Chondrocyte (in vitro differentiated cells): ENCODE results near the gene IL17C. TPM values are rescaled to one million over a fixed set of nuclear protein-coding genes. Genes with fewer than 3 reads are reported as not detected.

Source experiments
- DNase-seq: peaks from one replicate; pipeline ENCODE4 v3.0.0; 2021; ENCODE audit warnings: mixed read lengths, low spot score
- H3K27ac Mint-ChIP-seq: one replicate; pipeline ENCODE4 v1.8.0; 2021; ENCODE audit warnings: mild to moderate bottlenecking, moderate library complexity, mixed read lengths; ENCODE audit not compliant: unreplicated experiment
- H3K27me3 Mint-ChIP-seq: 2 replicates; pipeline ENCODE4 v1.8.0; 2021; ENCODE audit warnings: low read depth, mixed read lengths
- H3K36me3 Mint-ChIP-seq: 2 replicates; pipeline ENCODE4 v1.8.0; 2021; ENCODE audit warnings: low read depth, mixed read lengths
- H3K4me1 Mint-ChIP-seq: 2 replicates; pipeline ENCODE4 v1.8.0; 2021; ENCODE audit warnings: low read depth, mild to moderate bottlenecking, mixed read lengths
- H3K4me3 Mint-ChIP-seq: one replicate; pipeline ENCODE4 v1.8.0; 2021; ENCODE audit warnings: mild to moderate bottlenecking, moderate library complexity, mixed read lengths; ENCODE audit not compliant: unreplicated experiment
- H3K9me3 Mint-ChIP-seq: 2 replicates; pipeline ENCODE4 v1.8.0; 2021; ENCODE audit warnings: low read depth, mixed read lengths
- CTCF ChIP-seq: fragments of 200-600 bp; sonication (generic); IDR thresholded peaks from 2 replicates; pipeline ENCODE4 v1.5.0; 2021; ENCODE audit warnings: antibody characterized with exemption, mild to moderate bottlenecking, moderate library complexity
- total RNA-seq: library from RNA; stranded (reverse); gene quantifications from 3 replicates; pipeline ENCODE4 v1.2.1, GENCODE V29; 2021

IL17C gene
- total RNA-seq, 1 donor from 2014 or later = not detected

DNA sequence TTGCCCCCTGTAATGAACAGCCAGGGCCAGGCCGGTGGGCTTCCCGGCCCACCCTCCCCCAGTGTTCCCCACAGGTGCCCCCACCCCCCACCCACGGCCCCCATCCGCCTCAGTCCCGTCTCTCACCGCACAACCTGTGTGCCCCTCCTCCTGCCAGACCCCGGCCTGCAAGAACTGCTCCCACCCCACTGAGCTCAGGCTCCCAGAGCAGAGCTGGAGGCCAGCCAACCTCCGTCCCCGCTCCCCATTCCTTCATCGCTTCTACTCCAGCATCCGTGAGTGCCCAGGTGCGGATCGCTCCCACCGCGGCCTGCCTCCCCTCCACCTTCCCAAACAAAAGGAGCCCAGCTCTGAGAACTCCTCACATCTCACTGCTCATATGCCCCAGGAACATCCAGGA is 20.3 kb downstream of the IL17C start:
- Mint-ChIP-seq H3K27me3 (no peaks in the 10 kb centered on the region), H3K27ac (no peak overlapping the region), H3K4me3 (no peak overlapping the region), H3K36me3 (peaks cover 5% of the 10 kb centered on the region), H3K9me3 (no peaks in the 10 kb centered on the region), H3K4me1 (peaks cover 12% of the 10 kb centered on the region)
- no peak for TF ChIP-seq CTCF
- no peak for DNase-seq

DNA sequence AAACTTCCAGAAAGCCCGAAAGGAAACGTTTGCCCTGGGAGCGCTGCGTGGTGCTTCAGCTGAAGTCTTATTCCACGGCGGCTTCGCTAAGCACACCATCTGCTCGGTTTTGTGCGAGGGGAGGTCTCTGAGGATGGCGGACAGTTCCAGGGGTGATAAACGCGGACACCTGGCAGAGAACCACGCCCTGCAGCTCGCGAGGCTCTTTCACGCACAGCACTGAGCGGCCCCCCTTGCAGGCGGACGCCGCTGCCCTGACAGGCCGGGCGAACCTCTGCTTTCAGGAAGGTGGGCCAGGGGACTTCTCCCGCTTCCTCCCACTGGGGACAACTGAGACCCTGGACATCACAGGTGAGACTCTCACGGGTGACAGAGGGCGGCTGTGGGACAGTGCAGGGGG is 20.8 kb downstream of the IL17C start:
- Mint-ChIP-seq H3K4me1 (peaks cover 16% of the 10 kb centered on the region), H3K4me3 (no peak overlapping the region), H3K9me3 (no peaks in the 10 kb centered on the region), H3K27ac (no peak overlapping the region), H3K27me3 (no peaks in the 10 kb centered on the region), H3K36me3 (peaks cover 5% of the 10 kb centered on the region)
- DNase-seq = no peak
- TF ChIP-seq CTCF = no peak

DNA sequence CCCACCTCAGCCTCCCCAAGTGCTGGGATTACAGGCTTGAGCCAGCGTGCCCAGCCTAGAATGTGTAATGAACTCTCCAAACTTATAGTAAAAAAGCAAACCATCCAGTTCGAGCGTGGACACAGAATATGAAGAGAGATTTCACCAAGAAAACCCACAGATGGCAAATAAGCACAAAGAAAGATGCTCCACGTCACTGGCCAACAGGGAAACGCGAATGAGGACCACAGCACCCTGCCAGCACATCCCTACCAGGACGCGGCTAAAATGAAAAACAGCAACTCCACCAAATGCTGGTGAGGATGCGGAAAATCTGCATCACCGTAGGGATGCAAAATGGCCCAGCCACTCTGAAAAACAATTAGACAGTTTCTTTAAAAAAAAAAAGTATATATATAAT is 23.1 kb downstream of the IL17C start:
- Mint-ChIP-seq H3K27me3 (no peaks in the 10 kb centered on the region), H3K9me3 (no peaks in the 10 kb centered on the region), H3K27ac (peak overlapping the region; percentile 6), H3K4me3 (peak overlapping the region; percentile 40), H3K36me3 (no peaks in the 10 kb centered on the region), H3K4me1 (peaks cover 16% of the 10 kb centered on the region)
- no peak for TF ChIP-seq CTCF
- DNase-seq = no peak

- H3K4me3 Mint-ChIP-seq = peak overlapping the region; percentile 84
- TF ChIP-seq CTCF = no peak
- DNase-seq = no peak
Observed at GRCh38 chr16:88662222-88662842, 24.0 kb downstream of the IL17C start.

DNA sequence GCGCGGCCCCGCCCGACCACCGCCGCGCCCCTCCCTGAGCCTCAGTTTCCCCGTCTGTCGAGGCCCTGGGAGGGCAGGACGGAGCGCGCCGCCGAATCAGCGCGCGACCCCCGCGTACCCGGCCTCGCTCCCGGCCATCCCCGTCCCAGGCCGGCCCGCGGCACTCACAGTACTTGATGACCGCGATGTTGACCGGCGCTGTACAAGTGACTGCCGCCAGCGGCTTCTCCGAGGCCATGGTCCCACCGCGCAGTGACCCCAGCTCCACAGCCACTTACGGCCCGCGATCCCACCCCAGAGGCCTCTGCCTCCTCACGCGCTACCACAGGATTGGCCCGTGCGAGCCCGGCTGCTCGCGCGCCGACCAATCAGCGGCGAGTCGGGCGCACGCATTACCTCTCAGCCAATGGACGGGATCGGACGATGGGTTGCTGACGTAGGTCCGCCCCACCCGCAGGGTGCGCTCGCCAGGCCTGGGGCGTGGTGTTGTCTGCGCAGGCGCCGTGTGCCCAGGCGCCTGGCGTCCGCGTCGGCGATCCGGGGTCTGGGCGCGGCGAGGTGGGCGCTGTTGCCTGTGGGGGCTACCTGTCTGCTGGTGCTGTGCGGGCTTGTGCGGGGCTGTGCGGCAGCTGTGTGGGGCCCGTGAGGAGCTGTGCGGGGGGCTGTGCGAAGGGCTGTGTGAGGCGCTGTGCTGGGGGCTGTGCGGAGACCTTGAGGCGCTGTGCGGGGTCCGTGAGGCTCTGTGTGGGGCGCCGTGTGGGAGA is 24.7 kb downstream of the IL17C start, which contains the start of gene MVD:
TSS of gene MVD (minus strand) at position 249 of the 764 bp plus-strand sequence. CDS start at position 238, 11 bp downstream.
- no peak for TF ChIP-seq CTCF
- peaks cover 16% of the 10 kb centered on the region for H3K4me1 Mint-ChIP-seq
- H3K4me3 Mint-ChIP-seq = peak within 1 kb of the TSS; percentile 84
- no peaks in the 10 kb centered on the region for H3K27me3 Mint-ChIP-seq
- DNase-seq = peak; percentile 99
- H3K27ac Mint-ChIP-seq = peak within 1 kb of the TSS; percentile 92
- no peaks in the 10 kb centered on the region for H3K36me3 Mint-ChIP-seq
- no peaks in the 10 kb centered on the region for H3K9me3 Mint-ChIP-seq

More at GRCh38 chr16:88662222-88662842, 24.0 kb downstream of the IL17C start:
- peaks cover 16% of the 10 kb centered on the region for H3K4me1 Mint-ChIP-seq
- H3K36me3 Mint-ChIP-seq = no peaks in the 10 kb centered on the region
- H3K9me3 Mint-ChIP-seq = no peaks in the 10 kb centered on the region
- H3K27ac Mint-ChIP-seq = peak overlapping the region; percentile 91
- no peaks in the 10 kb centered on the region for H3K27me3 Mint-ChIP-seq
